IMR-90 (cell line): ENCODE measurements around the gene TAF8. TPM values are rescaled to one million over a fixed set of nuclear protein-coding genes. Genes with fewer than 3 reads are reported as not detected.

Experiments used
- ATAC-seq: fragments of 200-7000 bp; cut with Tn5 transposase; 2 replicates; pipeline ENCODE4 v1.9.1; 2020; ENCODE audit warnings: low read depth, mild to moderate bottlenecking, moderate library complexity
- BruUV-seq: library from RNA; stranded (reverse); fragments of 400-500 nt; replicated peaks from 2 replicates; lab custom pipeline; 2021; lab: Mats Ljungman, UMichigan
- CTCF ChIA-PET: fragments of 300-600 bp; formaldehyde crosslinking; extraction: SDS; loops from one replicate; lab custom pipeline; 2021; ENCODE audit warnings: antibody characterized with exemption; lab: Yijun Ruan, JAX
- POLR2A ChIA-PET: fragments of 300-600 bp; sonication (Branson Sonifier 250); formaldehyde crosslinking; loops from one replicate; lab custom pipeline; 2022; ENCODE audit warnings: antibody characterized with exemption; ENCODE audit not compliant: unreplicated experiment; lab: Charles Lee
- DNase-seq: peaks from one replicate; pipeline ENCODE4 v3.0.0; 2013
- H2AFZ ChIP-seq: replicated peaks from 2 replicates; pipeline ENCODE3; 2013; ENCODE audit warnings: low read length, mild to moderate bottlenecking; ENCODE audit not compliant: poor library complexity
- H2AK5ac ChIP-seq: 2 replicates; pipeline ENCODE4 v1.6.1; 2013; ENCODE audit warnings: low read depth, low read length, inconsistent platforms
- H2AK9ac ChIP-seq: replicated peaks from 2 replicates; pipeline ENCODE3; 2013; ENCODE audit warnings: mild to moderate bottlenecking, low read depth, low read length, moderate library complexity; ENCODE audit not compliant: poor library complexity
- H2BK120ac ChIP-seq: 2 replicates; pipeline ENCODE4 v1.6.1; 2013; ENCODE audit warnings: low read depth, low read length, inconsistent platforms
- H2BK15ac ChIP-seq: 3 replicates; pipeline ENCODE4 v1.6.1; 2013; ENCODE audit warnings: low read depth, low read length, inconsistent platforms
- H2BK20ac ChIP-seq: 2 replicates; pipeline ENCODE4 v1.6.1; 2013; ENCODE audit warnings: low read depth, mild to moderate bottlenecking, inconsistent platforms, low read length, moderate library complexity
- H2BK5ac ChIP-seq: 2 replicates; pipeline ENCODE4 v1.6.1; 2013; ENCODE audit warnings: mild to moderate bottlenecking, low read depth, low read length, inconsistent platforms; ENCODE audit not compliant: poor library complexity, severe bottlenecking
- H3K14ac ChIP-seq: replicated peaks from 2 replicates; pipeline ENCODE4 v1.6.1; 2013; ENCODE audit warnings: low read depth, low read length, inconsistent platforms
- H3K18ac ChIP-seq: 2 replicates; pipeline ENCODE4 v1.6.1; 2013; ENCODE audit warnings: low read depth, low read length, control low read depth
- H3K23ac ChIP-seq: 2 replicates; pipeline ENCODE4 v1.6.1; 2013; ENCODE audit warnings: low read depth, low read length, inconsistent platforms
- H3K27ac ChIP-seq: 2 replicates; pipeline ENCODE4 v1.5.1; 2013; ENCODE audit warnings: mild to moderate bottlenecking, control low read depth, low read length; ENCODE audit not compliant: insufficient read depth
- H3K27me3 ChIP-seq: 2 replicates; pipeline ENCODE4 v1.6.1; 2013; ENCODE audit warnings: low read length; ENCODE audit not compliant: control insufficient read depth, insufficient read depth
- H3K36me3 ChIP-seq: 2 replicates; pipeline ENCODE4 v1.6.1; 2013; ENCODE audit warnings: low read length, mixed read lengths; ENCODE audit not compliant: control insufficient read depth, insufficient read depth
- H3K4ac ChIP-seq: 2 replicates; pipeline ENCODE4 v1.6.1; 2013; ENCODE audit warnings: low read depth, low read length, inconsistent platforms
- H3K4me1 ChIP-seq: 2 replicates; pipeline ENCODE4 v1.6.1; 2013; ENCODE audit warnings: low read length, mixed read lengths; ENCODE audit not compliant: control insufficient read depth, insufficient read depth
- H3K4me2 ChIP-seq: 2 replicates; pipeline ENCODE4 v1.6.1; 2013; ENCODE audit warnings: low read depth, mild to moderate bottlenecking, control low read depth, low read length, moderate library complexity
- H3K4me3 ChIP-seq: 2 replicates; pipeline ENCODE4 v1.5.1; 2013; ENCODE audit warnings: low read depth, mild to moderate bottlenecking, control low read depth, low read length, moderate library complexity; ENCODE audit not compliant: insufficient read depth
- H3K56ac ChIP-seq: 2 replicates; pipeline ENCODE4 v1.6.1; 2013; ENCODE audit warnings: low read length, inconsistent platforms; ENCODE audit not compliant: insufficient read depth; ENCODE audit errors: extremely low read depth
- H3K79me1 ChIP-seq, 2 experiments: 2 replicates each; pipeline ENCODE4 v1.6.1; 2013; ENCODE audit warnings: low read length in 2 of 2, inconsistent platforms in 1 of 2, low read depth in 1 of 2
- H3K9ac ChIP-seq: 2 replicates; pipeline ENCODE4 v1.6.1; 2013; ENCODE audit warnings: low read depth, low read length, control low read depth
- H3K9me1 ChIP-seq: 2 replicates; pipeline ENCODE4 v1.6.1; 2013; ENCODE audit warnings: low read length, inconsistent platforms; ENCODE audit not compliant: insufficient read depth
- H3K9me3 ChIP-seq: 2 replicates; pipeline ENCODE4 v1.6.1; 2013; ENCODE audit warnings: low read length; ENCODE audit not compliant: control insufficient read depth, insufficient read depth
- H4K20me1 ChIP-seq: 2 replicates; pipeline ENCODE4 v1.6.1; 2013; ENCODE audit warnings: low read length, inconsistent platforms; ENCODE audit not compliant: insufficient read depth
- H4K5ac ChIP-seq: 2 replicates; pipeline ENCODE4 v1.6.1; 2013; ENCODE audit warnings: mild to moderate bottlenecking, low read depth, low read length, control low read depth
- H4K8ac ChIP-seq, 2 experiments: 2 replicates each; pipeline ENCODE4 v1.6.1; 2013; ENCODE audit warnings: low read depth in 2 of 2, low read length in 2 of 2, control low read depth in 1 of 2, inconsistent platforms in 1 of 2
- H4K91ac ChIP-seq: 2 replicates; pipeline ENCODE4 v1.6.1; 2013; ENCODE audit warnings: low read depth, low read length, inconsistent platforms; ENCODE audit not compliant: insufficient read depth
- BHLHE40 ChIP-seq: fragments of 150-350 bp; IDR thresholded peaks from 2 replicates; pipeline ENCODE4 v1.6.1; 2016; ENCODE audit warnings: mild to moderate bottlenecking, low read depth, low read length
- CEBPB ChIP-seq: IDR thresholded peaks from 2 replicates; pipeline ENCODE4 v1.6.1; 2012; ENCODE audit warnings: low read depth, low read length, improper control_type of control experiment
- CHD1 ChIP-seq: IDR thresholded peaks from 2 replicates; pipeline ENCODE4 v1.6.1; 2012; ENCODE audit warnings: low read depth, low read length, improper control_type of control experiment
- CTCF ChIP-seq: conservative IDR thresholded peaks from 2 replicates; pipeline ENCODE4 v1.5.1; 2012; ENCODE audit warnings: mild to moderate bottlenecking, low read depth, low read length, improper control_type of control experiment
- ELK1 ChIP-seq: fragments of 150-350 bp; IDR thresholded peaks from 2 replicates; pipeline ENCODE4 v1.6.1; 2016; ENCODE audit warnings: low read depth, mild to moderate bottlenecking, low read length, moderate library complexity, borderline replicate concordance
- FOS ChIP-seq: fragments of 150-350 bp; IDR thresholded peaks from 2 replicates; pipeline ENCODE4 v1.6.1; 2016; ENCODE audit warnings: low read depth, low read length
- MAZ ChIP-seq: IDR thresholded peaks from 2 replicates; pipeline ENCODE4 v1.6.1; 2012; ENCODE audit warnings: low read depth, mild to moderate bottlenecking, low read length, improper control_type of control experiment, moderate library complexity, borderline replicate concordance
- MXI1 ChIP-seq: IDR thresholded peaks from 2 replicates; pipeline ENCODE4 v1.6.1; 2012; ENCODE audit warnings: low read depth, mild to moderate bottlenecking, low read length, moderate library complexity, borderline replicate concordance
- NFE2L2 ChIP-seq: fragments of 150-350 bp; IDR thresholded peaks from 2 replicates; pipeline ENCODE4 v1.6.1; 2016; ENCODE audit warnings: low read depth, mild to moderate bottlenecking, low read length
- RAD21 ChIP-seq: IDR thresholded peaks from 2 replicates; pipeline ENCODE4 v1.6.1; 2012; ENCODE audit warnings: low read length, improper control_type of control experiment
- SMC3 ChIP-seq: fragments of 150-350 bp; IDR thresholded peaks from 2 replicates; pipeline ENCODE4 v1.6.1; 2016; ENCODE audit warnings: low read depth, mild to moderate bottlenecking, antibody characterized with exemption, low read length, moderate library complexity
- USF2 ChIP-seq: fragments of 150-350 bp; IDR thresholded peaks from 2 replicates; pipeline ENCODE4 v1.6.1; 2017; ENCODE audit warnings: mild to moderate bottlenecking, antibody characterized with exemption, low read length, low read depth
- WGBS, 2 experiments: methylation state at CpG; one replicate each; pipeline versions ENCODE4 v1.1.5 to v1.1.7; 2013; ENCODE audit warnings: missing lambda C conversion rate in 2 of 2; ENCODE audit not compliant: insufficient read length in 1 of 2; ENCODE audit errors: extremely low coverage in 2 of 2; 5-methylcytosine and 5-hydroxymethylcytosine counted together
- dilution Hi-C: fragments of 300-500 bp; cut with HindIII; formaldehyde crosslinking; loops from one replicate; pipeline ENCODE4 v1.14.3; 2018; ENCODE audit warnings: low sequenced_read_pairs; ENCODE audit not compliant: unreplicated experiment
- in situ Hi-C: fragments of 300-500 bp; cut with MboI; formaldehyde crosslinking; loops from 3 replicates; pipeline ENCODE4 v1.14.3; 2019; ENCODE audit warnings: low sequenced_read_pairs, inconsistent platforms, mixed read lengths
- intact Hi-C: fragments of 100-400 bp; cut with micrococcal nuclease; formaldehyde crosslinking; loops from 2 replicates; pipeline ENCODE4 v1.10.0; 2022
- polyA plus RNA-seq, 3 experiments: library from polyadenylated mRNA; depleted of rRNA; stranded (reverse); fragments of >200 nt; gene quantifications; 2 replicates each; pipeline ENCODE4 v1.2.3, GENCODE V29; 2012; ENCODE audit warnings: low replicate concordance in 1 of 3
- total RNA-seq: library from RNA; depleted of rRNA; stranded (reverse); fragments of >200 nt; gene quantifications from 2 replicates; pipeline ENCODE4 v1.2.3, GENCODE V29; 2012

The TAF8 gene
- total and polyA plus RNA-seq, 2 of the 4 experiments (the other 2 are of a cell fraction) = 14.3 to 22.8 TPM

GRCh38 chr6:42104095-42104803 lies 53.9 kb downstream of the TAF8 start:
- Histone ChIP-seq H3K79me1 (0 out of 4 replicates have a peak, but pooled peaks cover 0 to 4% of the 10 kb centered on the region in 2 experiments), H3K18ac (no peak overlapping the region), H4K91ac (no peak overlapping the region), H3K4ac (peak overlapping the region; percentile 34; the same call in 1 of the 2 replicates), H3K27ac (no peak overlapping the region), H3K9ac (no peak overlapping the region), H3K4me1 (peaks cover 18% of the 10 kb centered on the region), H2AK5ac (peak overlapping the region; percentile 15; the same call in 1 of the 2 replicates), H3K9me3 (no peaks in the 10 kb centered on the region), H3K14ac (no peak overlapping the region), H3K27me3 (no peaks in the 10 kb centered on the region), H3K4me3 (no peak overlapping the region), H2AK9ac (no peak overlapping the region), H2BK20ac (no peak overlapping the region), H3K56ac (no peak overlapping the region), H3K23ac (no peak overlapping the region), H2BK15ac (no peak overlapping the region), H3K4me2 (no peak overlapping the region), H3K36me3 (no peaks in the 10 kb centered on the region; the same call in 1 of the 2 replicates), H2BK120ac (no peak overlapping the region), H4K20me1 (no peaks in the 10 kb centered on the region), H4K5ac (no peak overlapping the region), H2AFZ (peak overlapping the region; percentile 56), H2BK5ac (no peak overlapping the region), H3K9me1 (peaks cover 20% of the 10 kb centered on the region), H4K8ac (peak overlapping the region in 1 of 2 experiments; percentile 37; a peak in 1 of 4 replicates)
- TF ChIP-seq CHD1 (no peak), BHLHE40 (no peak), SMC3 (no peak), CTCF (no peak), RAD21 (no peak), ELK1 (no peak), CEBPB (no peak), MXI1 (no peak), USF2 (no peak), NFE2L2 (no peak), MAZ (no peak), FOS (no peak)
- ChIA-PET POLR2A (no interaction called here), CTCF (no interaction called here)
- in situ Hi-C loops (no loop called here), intact Hi-C loops (no loop called here), dilution Hi-C loops (no loop called here)
- DNase-seq = no peak
- no TSS peak for BruUV-seq
- WGBS, 2 experiments = 51% methylated on average over 17 of the region's 66 CpGs; no CpG with 5 or more reads in 1 of the 2 experiments
- no peak for ATAC-seq
